HG02870 (cell line): ENCODE data around the gene PRKAG2.

Experiments
- ATAC-seq: cut with Tn5 transposase; IDR thresholded peaks from one replicate; pipeline ENCODE4 v1.9.1; 2021; ENCODE audit warnings: mild to moderate bottlenecking, moderate library complexity; ENCODE audit not compliant: unreplicated experiment

Gene PRKAG2

DNA sequence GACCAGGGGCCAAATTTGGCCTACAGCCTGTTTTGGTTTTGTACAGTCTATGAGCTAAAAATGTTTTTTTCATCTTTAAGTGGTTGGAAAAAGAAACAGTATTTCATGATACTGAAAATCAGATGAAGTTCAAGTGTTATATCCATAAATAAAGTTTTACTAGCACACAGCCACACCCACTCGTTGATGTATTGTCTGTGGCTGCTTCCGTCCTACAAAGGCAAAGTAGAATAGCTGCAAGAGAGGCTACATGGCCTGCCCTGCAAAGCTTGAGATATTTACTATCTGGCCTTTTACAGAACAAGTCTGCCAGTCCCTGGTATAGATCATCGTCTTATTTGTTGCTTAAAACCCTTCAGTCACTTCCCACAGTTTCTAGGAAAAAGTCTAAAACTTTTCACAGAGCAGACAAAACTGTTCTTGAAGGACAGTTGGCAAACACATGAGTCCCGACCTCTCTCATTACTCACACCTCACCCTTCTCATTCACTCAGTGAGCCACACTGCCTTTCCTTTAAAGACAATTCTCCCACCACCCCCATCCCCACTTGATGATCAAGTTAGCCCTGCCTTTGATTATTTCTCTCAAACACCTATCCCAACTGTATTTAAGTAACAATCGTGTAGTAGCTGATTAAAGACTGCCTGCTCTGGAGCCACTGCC lies 367.1 kb downstream of the PRKAG2 start:
- no peak for ATAC-seq

DNA sequence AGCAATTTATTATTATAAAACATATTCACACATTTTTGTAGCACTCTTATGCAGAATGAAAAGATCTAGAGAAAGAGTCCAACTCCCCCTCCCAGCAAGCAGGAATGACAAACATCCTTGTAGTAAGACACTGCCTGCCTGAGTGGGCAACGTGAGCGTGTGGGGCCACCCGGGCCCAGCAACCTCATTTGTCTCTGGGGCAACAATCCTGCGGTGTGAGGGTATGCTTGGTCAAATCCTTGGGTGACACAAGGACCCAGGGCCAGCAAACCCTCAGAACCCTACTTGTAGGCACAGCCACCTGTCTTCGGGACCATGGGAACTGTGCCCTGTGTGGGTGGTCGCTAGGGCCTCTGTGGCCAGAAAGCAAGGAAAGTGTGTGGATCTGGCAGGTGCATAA lies 367.9 kb downstream of the PRKAG2 start:
- ATAC-seq = no peak

DNA sequence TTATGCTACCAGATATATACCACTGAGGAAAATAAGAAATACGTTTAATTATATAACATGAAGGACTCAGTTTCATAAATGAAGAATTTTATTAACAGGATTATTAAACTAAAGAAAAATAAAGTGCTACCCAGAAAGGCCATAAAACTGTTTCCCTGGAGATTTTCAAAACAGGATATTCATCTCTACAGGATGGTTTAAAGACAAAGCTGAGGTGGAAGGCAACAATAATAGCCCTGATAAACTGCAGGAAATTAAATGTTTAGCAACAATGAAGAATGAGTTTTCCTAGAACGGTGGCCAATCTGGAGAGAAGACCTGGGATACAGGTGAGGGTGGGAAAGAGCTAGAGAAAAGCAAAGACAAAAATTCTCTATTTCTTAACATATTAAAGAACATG lies 369.1 kb downstream of the PRKAG2 start:
- no peak for ATAC-seq

DNA sequence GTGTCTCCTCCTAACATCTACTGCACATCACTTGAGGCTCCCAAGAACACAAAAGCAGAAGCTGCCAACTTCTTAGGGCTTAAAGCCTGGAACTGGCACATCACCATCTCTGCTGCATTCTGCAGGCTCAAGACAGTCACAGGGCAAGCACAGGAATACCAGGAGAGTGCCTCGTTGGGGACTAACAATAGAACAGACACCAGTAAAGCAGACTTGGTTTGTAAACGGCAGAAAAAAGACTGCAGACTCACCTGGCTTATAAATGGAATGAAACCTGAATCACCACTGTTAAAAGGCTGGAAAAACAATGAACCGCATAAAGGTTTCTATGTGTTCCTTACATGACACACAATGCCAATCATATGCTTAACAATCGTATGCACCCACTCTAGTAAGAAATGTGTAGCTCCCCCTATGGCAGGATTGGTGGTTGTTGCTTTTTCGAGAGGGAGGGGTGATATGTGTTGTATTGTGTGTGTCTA lies 370.0 kb downstream of the PRKAG2 start:
- no peak for ATAC-seq
